Transverse colon (tissue), 4 donors: ENCODE measurements around the gene ARHGAP22. TPM values are rescaled to one million over a fixed set of nuclear protein-coding genes. Genes with fewer than 3 reads are reported as not detected.

Experiments used
- DNase-seq: peaks from one replicate; pipeline ENCODE4 v3.0.0-alpha.2; 2019
- H3K27ac ChIP-seq, 4 donors: fragments of 200-600 bp; sonication (generic); 2 replicates each; pipeline ENCODE4 v1.5.1; 2016 to 2018; ENCODE audit warnings: inconsistent platforms in 4 of 4
- H3K27me3 ChIP-seq: fragments of 200-600 bp; sonication (generic); 2 replicates; pipeline ENCODE4 v1.5.1; 2017; ENCODE audit warnings: inconsistent platforms
- H3K36me3 ChIP-seq, 4 donors: fragments of 200-600 bp; sonication (generic); 2 replicates each; pipeline ENCODE4 v1.5.1; 2017 to 2019; ENCODE audit warnings: inconsistent platforms in 4 of 4
- H3K4me1 ChIP-seq, 4 donors: fragments of 200-600 bp; sonication (generic); 2 replicates each; pipeline ENCODE4 v1.5.1; 2017 to 2020; ENCODE audit warnings: inconsistent platforms in 4 of 4
- H3K4me3 ChIP-seq, 4 donors: fragments of 200-600 bp; sonication (generic); 1 replicate in 1 of 4; 2 replicates in 3 of 4; pipeline versions ENCODE4 v1.5.1 to v1.6.1; 2017 to 2019; ENCODE audit warnings: inconsistent platforms in 4 of 4
- H3K9me3 ChIP-seq, 2 donors: fragments of 200-600 bp; sonication (generic); 2 replicates each; pipeline ENCODE4 v1.5.1; 2017 to 2019; ENCODE audit warnings: inconsistent platforms in 2 of 2
- EP300 ChIP-seq: sonication (generic); formaldehyde crosslinking; IDR thresholded peaks from one replicate; pipeline ENCODE4 v1.6.1; 2017; ENCODE audit warnings: antibody characterized with exemption, low read depth
- POLR2A ChIP-seq: fragments of 450-650 bp; IDR thresholded peaks from one replicate; pipeline ENCODE4 v1.6.1; 2016; ENCODE audit warnings: antibody characterized with exemption, mild to moderate bottlenecking, moderate library complexity
- POLR2AphosphoS5 ChIP-seq, 3 donors: sonication (generic); formaldehyde crosslinking; IDR thresholded peaks; one replicate each; pipeline ENCODE4 v1.6.1; 2016; ENCODE audit warnings: antibody characterized with exemption in 3 of 3
- WGBS, 2 donors: methylation state at CpG; one replicate each; pipeline ENCODE4 v1.1.5; 2018; ENCODE audit warnings: low coverage in 1 of 2; 5-methylcytosine and 5-hydroxymethylcytosine counted together
- in situ Hi-C, 4 donors: fragments of 200-750 bp; cut with MboI; loops; one replicate each; pipeline versions ENCODE4 v1.15.0 to v1.15.1; 2017; ENCODE audit warnings: low sequenced_read_pairs in 3 of 4, low pct_ligation_motif_present in 1 of 4, low pct_unique_long_range_greater_than_20kb in 1 of 4
- intact Hi-C: fragments of 100-400 bp; cut with DNase I; formaldehyde crosslinking; loops from one replicate; pipeline ENCODE4 v1.15.1; 2023; ENCODE audit warnings: low total_unique reads
- total RNA-seq, 4 donors: library from RNA; depleted of rRNA; stranded (reverse); fragments of >200 nt; gene quantifications; one replicate each; pipeline ENCODE4 v1.1.0, GENCODE V29; 2016
- TF ChIP-seq, protein P1 (sequence below), 5 experiments: fragments of 200-600 bp in 3 of 5; fragments of 450-650 bp in 2 of 5; sonication (generic) in 3 of 5; IDR thresholded peaks; 1 replicate in 2 of 5; 2 replicates in 3 of 5; pipeline ENCODE4 v1.5.1; 2016 to 2017; ENCODE audit warnings: antibody characterized with exemption in 5 of 5, inconsistent platforms in 3 of 5, mild to moderate bottlenecking in 2 of 5, moderate library complexity in 1 of 5

Gene ARHGAP22
- total RNA-seq, 4 donors from 2014 or later = 1.4 to 3.4 (median 1.7) TPM; not detected in 1

DNA sequence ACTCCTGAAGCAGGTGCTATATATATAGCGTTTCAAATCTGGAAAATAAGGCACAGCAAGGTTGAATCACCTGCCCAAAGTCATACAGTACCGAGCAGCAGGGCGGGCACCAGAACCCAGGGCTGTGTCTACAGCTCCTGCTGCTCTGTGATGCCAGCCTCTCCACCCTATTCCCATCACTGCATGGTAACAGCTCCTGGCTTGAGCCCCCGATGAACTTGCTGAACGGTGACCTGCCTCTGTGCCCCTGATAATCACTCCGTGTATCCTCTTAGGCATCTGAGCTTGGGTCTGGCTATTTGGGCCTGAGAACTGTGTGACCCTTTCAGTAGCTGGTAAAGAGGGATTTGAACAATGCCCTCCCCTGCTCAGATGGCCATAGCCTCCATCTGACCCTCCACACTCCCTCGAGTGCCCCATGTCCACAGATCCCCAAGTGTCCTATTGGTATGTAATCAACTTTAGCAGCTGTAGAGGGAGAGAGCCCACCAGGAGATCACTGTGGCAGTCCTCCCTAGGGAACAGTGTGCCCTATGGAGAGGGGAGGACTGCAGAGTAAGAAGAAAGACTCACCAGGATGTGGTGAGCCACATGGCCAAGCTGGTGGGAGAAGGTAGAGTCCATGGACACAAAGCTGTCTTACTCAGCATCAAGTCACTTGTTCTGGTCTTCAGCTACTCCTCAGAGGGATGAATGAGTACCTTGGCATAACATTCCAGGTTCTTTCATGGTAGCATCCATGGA lies 1.1 kb upstream of the ARHGAP22 start:
- Histone ChIP-seq H3K36me3 (no peaks in the 10 kb centered on the region), H3K27ac (peak overlapping the region in 1 of 4 donors; percentile 37), H3K9me3 (no peaks in the 10 kb centered on the region), H3K4me3 (no peak overlapping the region), H3K4me1 (peaks cover 8 to 22% (median 14%) of the 10 kb centered on the region in 4 donors), H3K27me3 (peaks cover 13% of the 10 kb centered on the region)
- no peak for TF ChIP-seq POLR2A
- no peak for TF ChIP-seq EP300
- TF ChIP-seq POLR2AphosphoS5 (IDR thresholded peaks at IDR 0.05) = no peak
- TF ChIP-seq, protein P1, sequence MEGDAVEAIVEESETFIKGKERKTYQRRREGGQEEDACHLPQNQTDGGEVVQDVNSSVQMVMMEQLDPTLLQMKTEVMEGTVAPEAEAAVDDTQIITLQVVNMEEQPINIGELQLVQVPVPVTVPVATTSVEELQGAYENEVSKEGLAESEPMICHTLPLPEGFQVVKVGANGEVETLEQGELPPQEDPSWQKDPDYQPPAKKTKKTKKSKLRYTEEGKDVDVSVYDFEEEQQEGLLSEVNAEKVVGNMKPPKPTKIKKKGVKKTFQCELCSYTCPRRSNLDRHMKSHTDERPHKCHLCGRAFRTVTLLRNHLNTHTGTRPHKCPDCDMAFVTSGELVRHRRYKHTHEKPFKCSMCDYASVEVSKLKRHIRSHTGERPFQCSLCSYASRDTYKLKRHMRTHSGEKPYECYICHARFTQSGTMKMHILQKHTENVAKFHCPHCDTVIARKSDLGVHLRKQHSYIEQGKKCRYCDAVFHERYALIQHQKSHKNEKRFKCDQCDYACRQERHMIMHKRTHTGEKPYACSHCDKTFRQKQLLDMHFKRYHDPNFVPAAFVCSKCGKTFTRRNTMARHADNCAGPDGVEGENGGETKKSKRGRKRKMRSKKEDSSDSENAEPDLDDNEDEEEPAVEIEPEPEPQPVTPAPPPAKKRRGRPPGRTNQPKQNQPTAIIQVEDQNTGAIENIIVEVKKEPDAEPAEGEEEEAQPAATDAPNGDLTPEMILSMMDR (IDR thresholded peaks at IDR 0.05) = no peak
- 92% methylated on average over 7 of the region's 7 CpGs; no CpG with 5 or more reads in 1 of the 2 donors for WGBS, 2 donors
- in situ Hi-C loops (no loop called here), intact Hi-C loops (no loop called here)
- DNase-seq = no peak

DNA sequence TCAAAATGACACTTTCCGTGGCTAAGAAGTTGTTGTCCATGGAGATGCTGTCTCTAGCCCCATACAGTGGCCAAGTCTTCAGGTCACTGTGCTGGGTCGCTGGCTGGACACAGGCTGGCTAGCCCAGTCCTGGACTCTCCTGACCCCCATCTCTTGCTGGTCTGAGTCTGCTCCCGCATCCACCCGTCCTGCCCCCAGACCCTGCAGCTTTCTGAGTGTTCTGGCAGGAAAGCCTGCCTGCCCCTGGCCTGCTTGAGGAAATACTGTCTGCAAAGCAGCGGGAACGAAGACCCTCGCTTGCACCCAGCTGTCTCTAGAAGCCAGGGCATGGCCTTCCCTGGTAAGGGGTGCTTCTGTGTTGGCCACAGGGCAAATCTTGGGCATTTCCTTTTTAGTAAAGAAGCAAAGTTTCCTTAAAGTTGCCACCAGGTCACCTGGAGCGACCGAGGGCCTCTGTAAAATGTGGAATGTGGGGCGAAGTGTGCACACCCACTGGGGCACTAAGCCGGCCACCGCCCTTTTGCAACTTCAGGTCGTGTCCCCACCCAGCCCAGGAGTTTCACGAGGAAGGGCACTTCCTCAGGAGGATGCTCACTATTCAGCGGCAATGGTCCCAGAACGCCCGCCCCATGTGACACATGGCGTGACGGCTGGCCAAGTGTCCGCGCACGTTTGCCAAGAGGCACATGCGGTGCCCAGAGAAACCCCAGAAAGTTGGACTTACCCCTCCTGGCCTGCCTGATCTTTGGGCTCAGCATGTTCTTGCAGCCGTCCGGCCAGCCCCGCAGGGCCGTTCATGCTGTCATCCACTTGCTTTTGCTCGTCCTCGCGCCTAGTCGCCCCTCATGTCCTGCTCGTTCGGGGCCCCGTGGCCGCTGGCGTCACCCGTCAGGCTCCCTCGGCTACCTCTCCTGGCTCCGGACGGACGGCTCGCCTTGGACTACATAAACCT lies 558 bp downstream of the ARHGAP22 start:
- no peak for DNase-seq
- intact Hi-C loops = no loop called here
- in situ Hi-C loops = no loop called here
- TF ChIP-seq POLR2A (no peak), EP300 (no peak), POLR2AphosphoS5 (IDR thresholded peaks at IDR 0.05) (no peak)
- TF ChIP-seq, protein P1 (IDR thresholded peaks at IDR 0.05) = no peak
- H3K4me1 ChIP-seq = peaks cover 8 to 22% (median 14%) of the 10 kb centered on the region in 4 donors
- no peaks in the 10 kb centered on the region for H3K9me3 ChIP-seq
- 20 to 24% methylated on average over 3 to 37 of the region's 42 CpGs for WGBS, 2 donors
- H3K27ac ChIP-seq = peak overlapping the region in 2 of 4 donors; percentile 28 to 46
- H3K36me3 ChIP-seq = no peaks in the 10 kb centered on the region
- H3K4me3 ChIP-seq = peak overlapping the region in 3 of 4 donors; percentile 1 to 47 (median 32)
- peaks cover 13% of the 10 kb centered on the region for H3K27me3 ChIP-seq

DNA sequence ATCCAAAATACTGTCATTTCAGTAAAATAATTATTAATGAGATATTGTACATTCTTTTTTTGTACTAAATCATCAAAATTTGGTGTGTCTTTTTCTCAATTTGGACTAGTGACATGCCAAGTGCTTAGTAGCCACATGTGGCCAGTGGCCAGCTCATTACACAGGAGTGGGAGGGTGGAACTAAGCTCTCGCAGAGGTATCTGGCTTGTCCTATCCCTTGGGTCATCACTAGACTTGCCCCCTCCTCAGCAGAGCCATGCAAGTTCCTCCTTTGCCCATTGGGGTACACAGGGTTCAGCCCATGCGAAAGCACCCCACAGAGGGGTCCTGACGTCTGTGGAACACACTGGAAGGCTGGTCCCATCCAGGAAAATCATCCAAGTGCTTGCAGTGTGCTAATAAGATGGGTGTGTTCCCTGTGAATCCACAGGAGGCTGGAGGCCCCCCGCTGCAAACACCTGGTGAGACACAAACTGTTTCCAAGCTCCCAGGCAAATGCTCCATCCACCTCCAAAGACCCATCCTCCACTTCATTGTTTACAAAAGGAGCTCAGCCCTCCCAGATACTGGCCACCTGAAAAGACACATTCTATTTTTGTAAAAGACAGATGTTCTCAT lies 1.3 kb downstream of the ARHGAP22 start:
- peaks cover 8 to 22% (median 14%) of the 10 kb centered on the region in 4 donors for H3K4me1 ChIP-seq
- H3K4me3 ChIP-seq = no peak overlapping the region
- intact Hi-C loops (no loop called here), in situ Hi-C loops (no loop called here)
- no peak for TF ChIP-seq EP300
- no peak for TF ChIP-seq POLR2AphosphoS5 (IDR thresholded peaks at IDR 0.05)
- TF ChIP-seq, protein P1 (IDR thresholded peaks at IDR 0.05) = no peak
- no peak for TF ChIP-seq POLR2A
- peaks cover 13% of the 10 kb centered on the region for H3K27me3 ChIP-seq
- H3K9me3 ChIP-seq = no peaks in the 10 kb centered on the region
- H3K27ac ChIP-seq = no peak overlapping the region
- H3K36me3 ChIP-seq = no peaks in the 10 kb centered on the region
- 84 to 100% methylated on average over 1 to 4 of the region's 4 CpGs for WGBS, 2 donors
- no peak for DNase-seq
